GM12878 (cell line): Measurements from ENCODE around the gene PPME1. TPM values are rescaled to one million over a fixed set of nuclear protein-coding genes. Genes with fewer than 3 reads are reported as not detected.

Experiments used
- ATAC-seq: fragments of 200-7000 bp; cut with Tn5 transposase; 3 replicates; pipeline ENCODE4 v1.9.1; 2020; ENCODE audit warnings: mild to moderate bottlenecking, moderate library complexity
- BruUV-seq: library from RNA; stranded (reverse); fragments of 400-500 nt; replicated peaks from 2 replicates; lab custom pipeline; 2021; lab: Mats Ljungman, UMichigan
- CTCF ChIA-PET: fragments of 300-600 bp; sonication (Branson Sonifier 250); formaldehyde crosslinking; extraction: SDS; loops from one replicate; lab custom pipeline; 2021; ENCODE audit warnings: inconsistent platforms; lab: Yijun Ruan, JAX
- POLR2A ChIA-PET: fragments of 350-600 bp; formaldehyde crosslinking; extraction: SDS; loops from one replicate; lab custom pipeline; 2021; ENCODE audit warnings: inconsistent platforms; lab: Charles Lee
- RAD21 ChIA-PET: fragments of 300-600 bp; sonication (Branson Sonifier 250); formaldehyde crosslinking; loops from one replicate; lab custom pipeline; 2023; ENCODE audit warnings: antibody characterized with exemption; ENCODE audit not compliant: unreplicated experiment; lab: Charles Lee
- SMC1A ChIA-PET: fragments of 300-600 bp; sonication (Branson Sonifier 250); formaldehyde crosslinking; loops from one replicate; lab custom pipeline; 2023; ENCODE audit not compliant: unreplicated experiment, uncharacterized antibody; lab: Charles Lee
- DNase-seq: peaks from one replicate; pipeline ENCODE4 v3.0.0-alpha.2; 2011; ENCODE audit warnings: low read depth, low spot score
- FAIRE-seq: peaks from 3 replicates; lab custom pipeline; 2011; peaks lifted over from hg19 to GRCh38; lab: Jason Lieb, UNC
- H2AFZ ChIP-seq: 2 replicates; pipeline ENCODE4 v1.6.0; 2011; ENCODE audit warnings: low read depth, low read length, control low read depth; ENCODE audit not compliant: control insufficient read depth
- H3K27ac ChIP-seq: 2 replicates; pipeline ENCODE4 v1.5.1; 2011; ENCODE audit warnings: control low read depth; ENCODE audit not compliant: control insufficient read depth, insufficient read depth
- H3K27me3 ChIP-seq, 2 experiments: replicated peaks in 1 of 2; 2 replicates each; pipeline versions ENCODE4 v1.6.0 to v1.6.1; 2011; ENCODE audit warnings: low read length in 1 of 2; ENCODE audit not compliant: control insufficient read depth in 2 of 2, insufficient read depth in 2 of 2
- H3K36me3 ChIP-seq, 2 experiments: 2 replicates each; pipeline ENCODE4 v1.5.1; 2011; ENCODE audit warnings: low read length in 1 of 2; ENCODE audit not compliant: control insufficient read depth in 2 of 2, insufficient read depth in 2 of 2
- H3K4me1 ChIP-seq: 2 replicates; pipeline ENCODE4 v1.6.1; 2011; ENCODE audit warnings: mild to moderate bottlenecking, low read length, moderate library complexity, mixed read lengths; ENCODE audit not compliant: control insufficient read depth, insufficient read depth
- H3K4me2 ChIP-seq: 2 replicates; pipeline ENCODE4 v1.6.0; 2011; ENCODE audit warnings: control low read depth; ENCODE audit not compliant: control insufficient read depth, insufficient read depth
- H3K4me3 ChIP-seq: fragments of 200-600 bp; sonication (generic); 2 replicates; pipeline ENCODE4 v1.5.1; 2016
- H3K79me2 ChIP-seq: 2 replicates; pipeline ENCODE4 v1.6.0; 2011; ENCODE audit warnings: low read length; ENCODE audit not compliant: control insufficient read depth, insufficient read depth
- H3K9ac ChIP-seq: 2 replicates; pipeline ENCODE4 v1.8.0; 2011; ENCODE audit warnings: low read length, control low read depth, mixed read lengths; ENCODE audit not compliant: control insufficient read depth, insufficient read depth
- H3K9me3 ChIP-seq: replicated peaks from 3 replicates; pipeline ENCODE4 v1.5.1; 2011; ENCODE audit warnings: mild to moderate bottlenecking, low read length; ENCODE audit not compliant: control insufficient read depth, insufficient read depth
- H4K20me1 ChIP-seq: 2 replicates; pipeline ENCODE4 v1.6.0; 2011; ENCODE audit not compliant: control insufficient read depth, insufficient read depth
- CHD2 ChIP-seq: IDR thresholded peaks from 2 replicates; pipeline ENCODE4 v1.6.1; 2011; ENCODE audit warnings: low read depth, low read length, improper control_type of control experiment, borderline replicate concordance
- CREM ChIP-seq: IDR thresholded peaks from 2 replicates; pipeline ENCODE4 v1.6.1; 2014; ENCODE audit warnings: antibody characterized with exemption, low read depth
- DPF2 ChIP-seq: fragments of 450-650 bp; IDR thresholded peaks from 2 replicates; pipeline ENCODE4 v1.6.1; 2017; ENCODE audit warnings: mild to moderate bottlenecking
- EZH2 ChIP-seq: IDR thresholded peaks from 2 replicates; pipeline ENCODE4 v1.6.1; 2012; ENCODE audit warnings: low read depth, mild to moderate bottlenecking, control low read depth, inconsistent platforms, low read length, borderline replicate concordance; ENCODE audit not compliant: control insufficient read depth
- NBN ChIP-seq: fragments of 450-650 bp; IDR thresholded peaks from 2 replicates; pipeline ENCODE4 v1.6.1; 2016
- WGBS: methylation state at CpG from one replicate; pipeline ENCODE4 v1.1.6; 2016; ENCODE audit warnings: low lambda C conversion rate; ENCODE audit not compliant: insufficient replicate concordance, insufficient coverage; ENCODE audit errors: missing lambda C conversion rate; 5-methylcytosine and 5-hydroxymethylcytosine counted together
- in situ Hi-C: fragments of 300-500 bp; cut with MboI; formaldehyde crosslinking; loops from 9 replicates; pipeline ENCODE4 v1.14.3; 2018; ENCODE audit warnings: mixed read lengths
- intact Hi-C: fragments of 100-400 bp; cut with micrococcal nuclease; formaldehyde crosslinking; loops from one replicate; pipeline ENCODE4 v1.14.2; 2022; ENCODE audit not compliant: unreplicated experiment
- polyA plus RNA-seq, 11 experiments: library from polyadenylated mRNA; depleted of rRNA in 4 of 11; unstranded in 6 of 11; stranded (reverse) in 5 of 11; fragments of >200 nt; fragmentation: Nextera tagmentation in 4 of 11; fragmentation: Illumina TruSeq in 1 of 11; extraction: Ambion mirVana in 4 of 11; extraction: Trizol in 1 of 11; gene quantifications; 1 replicate in 1 of 11; 2 replicates in 10 of 11; pipeline versions ENCODE4 v1.2.1 to v1.2.3, GENCODE V29; 2011 to 2016; ENCODE audit warnings: inconsistent platforms in 2 of 11, missing spikeins in 2 of 11, low read depth in 1 of 11
- total RNA-seq, 4 experiments: library from RNA; depleted of rRNA in 3 of 4; stranded (reverse); fragments of >200 nt in 3 of 4; fragmentation: Illumina TruSeq in 1 of 4; extraction: Trizol in 1 of 4; gene quantifications; 2 replicates each; pipeline versions ENCODE4 v1.2.1 to v1.2.3, GENCODE V29; 2013 to 2021
- TF ChIP-seq, protein P1 (sequence below): fragments of 450-650 bp; IDR thresholded peaks from 2 replicates; pipeline ENCODE4 v1.6.1; 2017; ENCODE audit warnings: mild to moderate bottlenecking, moderate library complexity
- TF ChIP-seq, protein P2 (sequence below): fragments of 450-650 bp; IDR thresholded peaks from 2 replicates; pipeline ENCODE4 v1.6.1; 2016; ENCODE audit warnings: mild to moderate bottlenecking
- TF ChIP-seq, protein P3 (sequence below): fragments of 450-650 bp; IDR thresholded peaks from 2 replicates; pipeline ENCODE4 v1.6.1; 2017; ENCODE audit warnings: mild to moderate bottlenecking
- TF ChIP-seq, protein P4 (sequence below): IDR thresholded peaks from 2 replicates; pipeline ENCODE4 v1.6.1; 2012; ENCODE audit warnings: mild to moderate bottlenecking, low read depth, low read length

The PPME1 gene
- total and polyA plus RNA-seq, 10 of the 15 experiments (the other 5 are each of a cell fraction or from before 2014, with no cell fraction given): 3.1 to 51.4 (median 20.8) TPM

DNA sequence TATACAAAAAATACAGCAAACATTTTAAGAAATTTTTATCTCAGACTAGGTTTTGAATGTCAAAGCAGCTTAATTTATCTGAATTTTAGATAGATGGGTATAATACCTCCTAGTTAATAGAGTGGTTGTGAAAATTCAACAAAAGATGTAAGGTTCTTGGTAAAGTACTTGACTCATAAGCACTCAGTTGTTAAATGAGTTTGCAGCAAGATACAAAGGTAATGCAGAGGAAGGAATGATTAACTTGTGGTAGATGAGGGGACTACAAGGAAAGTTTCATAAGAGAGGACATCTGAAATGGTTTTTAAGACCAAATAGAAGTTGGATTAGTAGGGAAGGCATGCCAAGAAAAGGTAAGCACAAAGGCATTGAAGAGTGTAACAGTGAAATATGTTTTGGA lies 37.4 kb downstream of the PPME1 start (continued):
- TF ChIP-seq, protein P1, sequence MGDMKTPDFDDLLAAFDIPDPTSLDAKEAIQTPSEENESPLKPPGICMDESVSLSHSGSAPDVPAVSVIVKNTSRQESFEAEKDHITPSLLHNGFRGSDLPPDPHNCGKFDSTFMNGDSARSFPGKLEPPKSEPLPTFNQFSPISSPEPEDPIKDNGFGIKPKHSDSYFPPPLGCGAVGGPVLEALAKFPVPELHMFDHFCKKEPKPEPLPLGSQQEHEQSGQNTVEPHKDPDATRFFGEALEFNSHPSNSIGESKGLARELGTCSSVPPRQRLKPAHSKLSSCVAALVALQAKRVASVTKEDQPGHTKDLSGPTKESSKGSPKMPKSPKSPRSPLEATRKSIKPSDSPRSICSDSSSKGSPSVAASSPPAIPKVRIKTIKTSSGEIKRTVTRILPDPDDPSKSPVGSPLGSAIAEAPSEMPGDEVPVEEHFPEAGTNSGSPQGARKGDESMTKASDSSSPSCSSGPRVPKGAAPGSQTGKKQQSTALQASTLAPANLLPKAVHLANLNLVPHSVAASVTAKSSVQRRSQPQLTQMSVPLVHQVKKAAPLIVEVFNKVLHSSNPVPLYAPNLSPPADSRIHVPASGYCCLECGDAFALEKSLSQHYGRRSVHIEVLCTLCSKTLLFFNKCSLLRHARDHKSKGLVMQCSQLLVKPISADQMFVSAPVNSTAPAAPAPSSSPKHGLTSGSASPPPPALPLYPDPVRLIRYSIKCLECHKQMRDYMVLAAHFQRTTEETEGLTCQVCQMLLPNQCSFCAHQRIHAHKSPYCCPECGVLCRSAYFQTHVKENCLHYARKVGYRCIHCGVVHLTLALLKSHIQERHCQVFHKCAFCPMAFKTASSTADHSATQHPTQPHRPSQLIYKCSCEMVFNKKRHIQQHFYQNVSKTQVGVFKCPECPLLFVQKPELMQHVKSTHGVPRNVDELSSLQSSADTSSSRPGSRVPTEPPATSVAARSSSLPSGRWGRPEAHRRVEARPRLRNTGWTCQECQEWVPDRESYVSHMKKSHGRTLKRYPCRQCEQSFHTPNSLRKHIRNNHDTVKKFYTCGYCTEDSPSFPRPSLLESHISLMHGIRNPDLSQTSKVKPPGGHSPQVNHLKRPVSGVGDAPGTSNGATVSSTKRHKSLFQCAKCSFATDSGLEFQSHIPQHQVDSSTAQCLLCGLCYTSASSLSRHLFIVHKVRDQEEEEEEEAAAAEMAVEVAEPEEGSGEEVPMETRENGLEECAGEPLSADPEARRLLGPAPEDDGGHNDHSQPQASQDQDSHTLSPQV: no peak
- no peak for TF ChIP-seq CREM
- TF ChIP-seq, protein P2, sequence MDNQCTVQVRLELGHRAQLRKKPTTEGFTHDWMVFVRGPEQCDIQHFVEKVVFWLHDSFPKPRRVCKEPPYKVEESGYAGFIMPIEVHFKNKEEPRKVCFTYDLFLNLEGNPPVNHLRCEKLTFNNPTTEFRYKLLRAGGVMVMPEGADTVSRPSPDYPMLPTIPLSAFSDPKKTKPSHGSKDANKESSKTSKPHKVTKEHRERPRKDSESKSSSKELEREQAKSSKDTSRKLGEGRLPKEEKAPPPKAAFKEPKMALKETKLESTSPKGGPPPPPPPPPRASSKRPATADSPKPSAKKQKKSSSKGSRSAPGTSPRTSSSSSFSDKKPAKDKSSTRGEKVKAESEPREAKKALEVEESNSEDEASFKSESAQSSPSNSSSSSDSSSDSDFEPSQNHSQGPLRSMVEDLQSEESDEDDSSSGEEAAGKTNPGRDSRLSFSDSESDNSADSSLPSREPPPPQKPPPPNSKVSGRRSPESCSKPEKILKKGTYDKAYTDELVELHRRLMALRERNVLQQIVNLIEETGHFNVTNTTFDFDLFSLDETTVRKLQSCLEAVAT: no peak
- TF ChIP-seq, all 136 proteins: peak for 0

DNA sequence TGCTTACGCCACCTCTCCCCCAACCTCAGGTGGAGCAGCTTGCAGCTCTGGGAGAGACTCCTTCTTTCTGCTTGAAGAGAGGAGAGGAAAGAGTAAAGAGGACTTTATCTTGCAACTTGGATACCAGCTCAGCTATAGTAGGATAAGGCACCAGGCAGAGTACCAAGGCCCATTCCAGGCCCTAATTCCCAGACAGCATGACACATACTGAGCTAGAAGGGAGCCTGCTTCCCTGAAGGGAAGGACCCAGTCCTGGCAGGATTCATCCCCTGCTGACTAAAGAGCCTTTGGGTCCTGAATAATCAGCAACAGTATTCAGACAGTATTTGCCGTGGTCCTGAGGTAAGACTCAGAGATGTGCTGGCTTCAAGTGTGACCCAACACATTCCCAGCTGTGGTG lies 41.4 kb downstream of the PPME1 start:
- no peak for FAIRE-seq
- DNase-seq: no peak
- H3K4me2 ChIP-seq: no peak overlapping the region
- ChIA-PET SMC1A (no interaction called here), CTCF (interaction anchor here (0.5 kb wide), 1 partner anchor 248 kb away, joined by 4 read pairs; no protein-coding TSS in a partner anchor), POLR2A (no interaction called here), RAD21 (no interaction called here)
- BruUV-seq: no TSS peak
- intact Hi-C loops: no loop called here
- H3K36me3 ChIP-seq: peaks cover 2 to 8% of the 10 kb centered on the region in 2 experiments
- H3K9me3 ChIP-seq: no peaks in the 10 kb centered on the region; the same call in 2 of the 3 replicates
- WGBS: 100% methylated on average over 2 of the region's 2 CpGs
- no peaks in the 10 kb centered on the region for H3K79me2 ChIP-seq
- no peaks in the 10 kb centered on the region for H4K20me1 ChIP-seq
- H3K4me3 ChIP-seq: no peak overlapping the region
- no peaks in the 10 kb centered on the region for H3K27me3 ChIP-seq
- no peaks in the 10 kb centered on the region for H3K4me1 ChIP-seq
- in situ Hi-C loops: no loop called here
- H3K9ac ChIP-seq: no peak overlapping the region
- no peak overlapping the region for H2AFZ ChIP-seq
- no peak overlapping the region for H3K27ac ChIP-seq
- no peak for ATAC-seq
- TF ChIP-seq EZH2 (no peak), CHD2 (no peak), DPF2 (no peak), NBN (no peak)
- TF ChIP-seq, protein P3, sequence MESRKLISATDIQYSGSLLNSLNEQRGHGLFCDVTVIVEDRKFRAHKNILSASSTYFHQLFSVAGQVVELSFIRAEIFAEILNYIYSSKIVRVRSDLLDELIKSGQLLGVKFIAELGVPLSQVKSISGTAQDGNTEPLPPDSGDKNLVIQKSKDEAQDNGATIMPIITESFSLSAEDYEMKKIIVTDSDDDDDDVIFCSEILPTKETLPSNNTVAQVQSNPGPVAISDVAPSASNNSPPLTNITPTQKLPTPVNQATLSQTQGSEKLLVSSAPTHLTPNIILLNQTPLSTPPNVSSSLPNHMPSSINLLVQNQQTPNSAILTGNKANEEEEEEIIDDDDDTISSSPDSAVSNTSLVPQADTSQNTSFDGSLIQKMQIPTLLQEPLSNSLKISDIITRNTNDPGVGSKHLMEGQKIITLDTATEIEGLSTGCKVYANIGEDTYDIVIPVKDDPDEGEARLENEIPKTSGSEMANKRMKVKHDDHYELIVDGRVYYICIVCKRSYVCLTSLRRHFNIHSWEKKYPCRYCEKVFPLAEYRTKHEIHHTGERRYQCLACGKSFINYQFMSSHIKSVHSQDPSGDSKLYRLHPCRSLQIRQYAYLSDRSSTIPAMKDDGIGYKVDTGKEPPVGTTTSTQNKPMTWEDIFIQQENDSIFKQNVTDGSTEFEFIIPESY: no peak
- TF ChIP-seq, protein P4, sequence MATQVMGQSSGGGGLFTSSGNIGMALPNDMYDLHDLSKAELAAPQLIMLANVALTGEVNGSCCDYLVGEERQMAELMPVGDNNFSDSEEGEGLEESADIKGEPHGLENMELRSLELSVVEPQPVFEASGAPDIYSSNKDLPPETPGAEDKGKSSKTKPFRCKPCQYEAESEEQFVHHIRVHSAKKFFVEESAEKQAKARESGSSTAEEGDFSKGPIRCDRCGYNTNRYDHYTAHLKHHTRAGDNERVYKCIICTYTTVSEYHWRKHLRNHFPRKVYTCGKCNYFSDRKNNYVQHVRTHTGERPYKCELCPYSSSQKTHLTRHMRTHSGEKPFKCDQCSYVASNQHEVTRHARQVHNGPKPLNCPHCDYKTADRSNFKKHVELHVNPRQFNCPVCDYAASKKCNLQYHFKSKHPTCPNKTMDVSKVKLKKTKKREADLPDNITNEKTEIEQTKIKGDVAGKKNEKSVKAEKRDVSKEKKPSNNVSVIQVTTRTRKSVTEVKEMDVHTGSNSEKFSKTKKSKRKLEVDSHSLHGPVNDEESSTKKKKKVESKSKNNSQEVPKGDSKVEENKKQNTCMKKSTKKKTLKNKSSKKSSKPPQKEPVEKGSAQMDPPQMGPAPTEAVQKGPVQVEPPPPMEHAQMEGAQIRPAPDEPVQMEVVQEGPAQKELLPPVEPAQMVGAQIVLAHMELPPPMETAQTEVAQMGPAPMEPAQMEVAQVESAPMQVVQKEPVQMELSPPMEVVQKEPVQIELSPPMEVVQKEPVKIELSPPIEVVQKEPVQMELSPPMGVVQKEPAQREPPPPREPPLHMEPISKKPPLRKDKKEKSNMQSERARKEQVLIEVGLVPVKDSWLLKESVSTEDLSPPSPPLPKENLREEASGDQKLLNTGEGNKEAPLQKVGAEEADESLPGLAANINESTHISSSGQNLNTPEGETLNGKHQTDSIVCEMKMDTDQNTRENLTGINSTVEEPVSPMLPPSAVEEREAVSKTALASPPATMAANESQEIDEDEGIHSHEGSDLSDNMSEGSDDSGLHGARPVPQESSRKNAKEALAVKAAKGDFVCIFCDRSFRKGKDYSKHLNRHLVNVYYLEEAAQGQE: no peak
